HepG2 (cell line): ENCODE measurements around the gene FAM118B.

Experiments
- TARDBP ChIP-seq: sonication (generic); formaldehyde crosslinking; IDR thresholded peaks from 2 replicates; pipeline ENCODE4 v1.8.0; 2022; ENCODE audit warnings: mild to moderate bottlenecking, missing genetic modification reagents
- TSC22D2 ChIP-seq: sonication (generic); formaldehyde crosslinking; IDR thresholded peaks from 2 replicates; pipeline ENCODE4 v1.5.1; 2020; ENCODE audit warnings: missing genetic modification reagents, mild to moderate bottlenecking, borderline replicate concordance
- XRCC5 ChIP-seq: fragments of 200-400 bp; formaldehyde crosslinking; optimal IDR thresholded peaks from 2 replicates; pipeline ENCODE3; 2017; ENCODE audit warnings: mild to moderate bottlenecking, low read length
- ZNF292 ChIP-seq: sonication (generic); formaldehyde crosslinking; IDR thresholded peaks from 2 replicates; pipeline ENCODE4 v1.8.1; 2022; ENCODE audit warnings: mild to moderate bottlenecking, low read depth, missing genetic modification reagents, borderline replicate concordance

GRCh38 chr11:126165311-126165720 is 46.3 kb upstream of the FAM118B start:
- TF ChIP-seq TSC22D2, result no peak
- no peak for TF ChIP-seq TARDBP (CRISPR knock-in tag)
- no peak for TF ChIP-seq XRCC5
- peak; percentile 33; the same call in 1 of the 2 replicates for TF ChIP-seq ZNF292 (CRISPR knock-in tag)
